Activated effector memory CD4-positive, alpha-beta T cell treated with anti-CD3 and anti-CD28 coated beads, Interleukin-2, amount 50 U/mL, for 16 hours (primary cell): ENCODE measurements around the gene SSR3.
"Not testable (repeated sequence)": the region's sequence is repeated elsewhere in the genome, so short reads cannot be mapped to it uniquely, and the experiment has no call there.

Experiments used
- DNase-seq: peaks from one replicate; pipeline ENCODE4 v3.0.0-alpha.2; 2020

The SSR3 gene

DNA sequence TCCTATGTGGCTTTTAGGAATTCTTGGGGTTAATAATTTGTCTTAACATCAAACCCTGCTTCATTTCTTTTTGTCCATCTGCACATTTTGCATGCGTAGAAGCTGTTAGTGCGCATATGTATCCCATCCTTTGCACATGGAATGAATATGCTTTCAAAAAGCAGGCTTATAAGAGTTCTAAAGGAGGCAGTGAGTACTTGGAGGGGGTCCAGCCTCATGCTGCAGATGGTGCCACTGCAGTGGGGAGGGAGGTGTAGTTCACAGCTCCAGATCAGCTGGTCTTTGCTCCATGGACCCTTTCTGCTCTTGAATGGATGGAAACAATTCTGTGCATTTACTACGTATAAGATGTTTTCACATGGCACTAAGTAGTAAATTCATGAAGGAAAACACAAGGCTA lies 20.7 kb upstream of the SSR3 start:
- no peak for DNase-seq

DNA sequence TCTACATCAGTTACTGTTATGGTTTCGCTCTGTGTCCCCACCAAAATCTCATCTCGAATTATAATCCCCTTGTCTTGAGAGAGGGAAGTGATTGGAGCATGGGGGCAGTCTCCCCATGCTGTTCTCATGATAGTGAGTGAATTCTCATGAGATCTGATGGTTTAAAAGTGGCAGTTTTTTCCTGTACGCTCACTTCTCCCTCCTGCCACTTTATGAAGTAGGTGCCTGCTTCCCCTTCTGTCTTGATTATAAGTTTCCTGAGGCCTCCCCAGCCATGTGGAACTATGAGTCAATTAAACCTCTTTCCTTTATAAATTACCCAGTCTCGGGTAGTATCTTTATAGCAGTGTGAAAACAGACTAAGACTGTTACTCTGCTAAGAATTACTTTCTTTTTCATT lies 15.0 kb upstream of the SSR3 start:
- DNase-seq, result not testable (repeated sequence)

DNA sequence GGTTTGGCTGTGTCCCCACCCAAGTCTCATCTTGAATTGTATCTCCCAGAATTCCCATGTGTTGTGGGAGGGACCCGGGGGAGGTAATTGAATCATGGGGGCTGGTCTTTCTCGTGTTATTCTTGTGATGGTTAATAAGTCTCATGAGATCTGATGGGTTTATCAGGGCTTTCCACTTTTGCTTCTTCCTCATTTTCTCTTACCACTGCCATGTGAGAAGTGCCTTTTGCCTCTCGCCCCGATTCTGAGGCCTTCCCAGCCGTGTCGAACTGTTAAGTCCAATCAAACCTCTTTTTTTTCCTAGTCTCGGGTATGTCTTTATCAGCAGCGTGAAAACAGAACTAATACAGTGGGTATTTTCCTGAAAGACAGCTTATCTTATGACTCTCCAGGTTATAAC lies 14.1 kb upstream of the SSR3 start:
- not testable (repeated sequence) for DNase-seq

DNA sequence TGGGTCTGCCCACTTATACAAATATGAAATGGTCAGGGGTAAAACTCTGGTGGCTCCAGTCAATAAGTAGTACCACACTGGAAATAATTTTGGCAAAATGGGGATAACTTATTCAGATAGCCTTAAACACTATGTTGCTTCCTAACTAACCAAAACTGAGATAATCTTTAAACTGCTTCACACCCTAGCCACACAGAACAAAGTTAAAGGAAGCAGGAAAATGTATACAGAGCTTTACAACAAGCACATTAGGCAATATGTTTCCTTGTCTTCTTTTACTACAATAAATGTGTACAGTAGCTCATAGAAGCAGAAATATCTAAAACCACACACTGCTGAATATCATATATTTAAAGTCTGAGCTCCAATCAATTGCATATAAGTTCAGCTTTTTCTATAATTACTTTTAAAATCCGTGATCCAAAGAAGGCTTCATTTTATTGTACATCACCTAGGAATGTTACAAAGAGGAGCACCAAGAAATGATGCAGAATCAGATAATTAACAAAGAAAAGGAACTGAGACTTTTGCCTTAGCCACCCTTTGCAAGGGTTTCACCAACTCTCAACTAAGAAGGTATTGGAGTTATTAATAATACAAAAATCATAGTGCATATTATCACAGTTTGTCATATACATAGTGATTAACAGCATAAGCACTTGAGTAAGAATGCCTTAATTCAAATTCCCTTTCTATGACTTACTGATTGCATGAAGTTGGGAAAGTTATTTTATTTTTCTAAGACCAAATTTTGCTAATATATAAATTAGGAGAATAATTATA lies 9.2 kb upstream of the SSR3 start:
- DNase-seq, result no peak

DNA sequence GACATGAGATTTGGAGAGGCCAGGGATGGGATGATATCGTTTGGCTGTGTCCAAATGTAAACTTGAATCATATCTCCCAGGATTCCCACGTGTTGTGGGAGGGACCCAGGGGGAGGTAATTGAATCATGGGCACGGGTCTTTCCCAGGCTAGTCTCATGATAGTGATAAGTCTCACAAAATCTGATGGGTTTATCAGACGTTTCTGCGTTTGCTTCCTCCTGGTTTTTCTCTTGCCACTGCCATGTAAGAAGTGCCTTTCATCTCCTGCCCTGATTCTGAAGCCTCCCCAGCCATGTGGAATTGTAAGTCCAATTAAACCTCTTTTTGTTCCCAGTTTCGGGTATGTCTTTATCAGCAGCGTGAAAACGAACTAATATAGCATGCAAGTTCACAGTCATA lies 7.6 kb upstream of the SSR3 start:
- not testable (repeated sequence) for DNase-seq

GRCh38 chr3:156561533-156561932 lies 6.6 kb upstream of the SSR3 start:
- DNase-seq, result no peak

- no peak for DNase-seq
These were observed 4.4 kb upstream of the SSR3 start for GRCh38 chr3:156559321-156559720.

- no peak for DNase-seq
These were observed 3.5 kb upstream of the SSR3 start for GRCh38 chr3:156558389-156558788.

GRCh38 chr3:156554515-156554841 lies 439 bp downstream of the SSR3 start:
- DNase-seq, result no peak

GRCh38 chr3:156553705-156554356 lies 1.1 kb downstream of the SSR3 start:
- no peak for DNase-seq

DNA sequence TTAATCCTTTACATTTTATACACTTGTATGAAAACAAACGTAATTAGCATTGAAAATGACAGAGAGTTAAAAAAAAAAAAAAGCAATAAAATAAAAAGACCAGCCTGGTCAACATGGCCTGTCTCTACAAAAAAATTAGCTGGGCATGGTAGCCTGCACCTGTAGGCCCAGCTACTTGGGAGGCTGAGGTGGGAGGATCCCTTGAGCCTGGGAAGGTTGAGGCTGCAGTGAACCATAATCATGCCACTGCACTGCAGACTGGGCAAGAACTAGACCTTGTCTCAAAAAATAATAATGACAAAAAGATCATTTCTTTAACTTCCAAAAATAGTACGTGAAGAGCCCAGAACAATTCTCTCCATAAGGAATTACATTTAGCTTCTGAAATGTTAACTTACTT lies 1.9 kb downstream of the SSR3 start:
- DNase-seq, result no peak

GRCh38 chr3:156551746-156552145 lies 3.2 kb downstream of the SSR3 start:
- DNase-seq, result no peak

- DNase-seq, result no peak
These were observed 3.7 kb downstream of the SSR3 start for GRCh38 chr3:156551261-156551660.

DNA sequence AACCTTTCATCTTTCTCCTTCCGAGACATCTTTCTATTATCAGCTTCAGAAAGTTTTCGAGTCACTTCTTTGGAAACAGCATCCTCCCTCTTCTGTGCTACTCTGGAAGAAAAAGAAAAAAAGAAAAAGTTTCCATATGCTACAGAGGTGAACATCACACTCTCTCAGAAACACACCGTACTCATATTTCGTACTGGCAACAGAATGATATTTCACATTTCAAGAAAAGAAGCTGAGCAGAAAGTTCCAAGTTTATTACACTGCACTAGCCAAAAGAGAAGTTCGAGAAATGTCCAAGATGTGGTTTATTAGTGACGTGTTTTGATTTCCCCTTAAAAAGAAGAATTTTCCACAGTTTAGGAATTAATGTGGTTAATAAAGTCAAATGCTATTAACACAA lies 6.0 kb downstream of the SSR3 start:
- DNase-seq, result no peak

DNA sequence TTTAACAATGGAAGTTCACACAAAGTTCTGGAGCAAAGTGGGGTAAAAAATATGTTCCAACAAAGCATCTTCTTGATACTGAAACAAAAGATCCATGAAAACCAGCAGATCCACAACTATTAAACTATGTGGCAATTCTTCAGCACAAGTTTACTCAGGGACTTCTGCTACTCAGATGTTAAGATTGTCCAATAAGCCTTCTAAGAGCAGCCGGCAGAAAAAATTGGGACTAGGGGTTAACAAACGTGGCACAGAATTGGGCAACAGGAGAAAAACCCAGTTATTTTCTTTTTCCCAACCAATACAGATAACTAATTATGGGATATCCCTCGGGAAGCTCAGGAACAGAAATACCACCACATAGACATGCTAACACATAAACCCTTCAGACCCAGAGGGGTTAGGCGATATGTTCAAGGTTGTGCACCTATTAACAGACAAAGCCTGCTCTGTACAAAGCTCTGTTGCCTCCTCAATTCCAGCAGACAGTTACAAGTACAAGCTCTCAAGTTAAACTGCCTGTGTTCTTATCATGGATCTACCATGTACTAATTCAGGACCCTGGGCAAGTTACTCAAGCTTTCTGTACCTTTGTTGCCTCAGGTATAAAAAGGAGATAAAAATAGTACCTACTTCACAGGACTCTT lies 6.8 kb downstream of the SSR3 start:
- no peak for DNase-seq

DNA sequence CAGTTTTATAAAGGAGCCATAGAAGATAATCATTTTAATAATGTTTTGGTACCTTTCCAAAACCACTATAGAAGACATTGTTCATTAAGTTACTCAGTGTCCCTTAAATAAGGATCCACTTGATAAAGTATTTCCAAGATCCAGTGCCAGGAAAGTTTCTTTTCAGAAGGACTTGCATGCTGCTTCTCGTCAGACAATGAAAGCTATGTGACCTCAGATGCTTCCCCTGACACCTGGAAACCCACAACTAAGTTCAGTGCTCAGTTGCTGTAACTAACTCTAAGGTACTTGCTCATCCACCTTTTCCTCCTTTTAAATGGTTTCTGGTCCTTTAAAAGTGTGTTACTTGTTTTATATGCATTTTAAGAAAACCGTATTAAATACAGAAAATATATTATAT lies 7.3 kb downstream of the SSR3 start:
- no peak for DNase-seq

DNA sequence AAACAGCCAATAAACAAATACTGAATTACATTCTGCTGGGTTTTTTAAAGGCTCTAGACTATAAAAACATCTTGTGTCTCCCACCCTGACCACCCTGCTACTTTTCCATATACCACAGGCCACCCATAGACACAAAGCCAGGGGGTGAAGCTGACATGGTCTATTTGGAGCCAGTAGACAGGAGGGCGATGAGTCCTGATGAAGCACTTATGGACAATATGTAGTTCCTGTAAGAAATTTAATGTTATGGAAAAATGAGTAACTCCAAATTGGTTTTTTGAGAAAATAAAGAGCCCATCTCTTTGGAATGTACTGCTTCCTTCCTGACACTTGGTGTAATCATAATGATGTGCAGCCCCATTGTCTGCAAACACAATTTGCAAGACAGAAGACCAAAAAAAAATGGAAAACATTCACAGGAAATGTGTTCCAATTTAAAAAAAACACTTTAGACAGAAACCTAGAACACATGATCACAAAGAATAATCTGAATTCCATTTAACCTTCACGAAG lies 11.8 kb downstream of the SSR3 start:
- DNase-seq, result no peak

GRCh38 chr3:156542101-156543042 lies 12.5 kb downstream of the SSR3 start:
- DNase-seq, result no peak

GRCh38 chr3:156539802-156540201 lies 15.1 kb downstream of the SSR3 start:
- DNase-seq, result no peak

DNA sequence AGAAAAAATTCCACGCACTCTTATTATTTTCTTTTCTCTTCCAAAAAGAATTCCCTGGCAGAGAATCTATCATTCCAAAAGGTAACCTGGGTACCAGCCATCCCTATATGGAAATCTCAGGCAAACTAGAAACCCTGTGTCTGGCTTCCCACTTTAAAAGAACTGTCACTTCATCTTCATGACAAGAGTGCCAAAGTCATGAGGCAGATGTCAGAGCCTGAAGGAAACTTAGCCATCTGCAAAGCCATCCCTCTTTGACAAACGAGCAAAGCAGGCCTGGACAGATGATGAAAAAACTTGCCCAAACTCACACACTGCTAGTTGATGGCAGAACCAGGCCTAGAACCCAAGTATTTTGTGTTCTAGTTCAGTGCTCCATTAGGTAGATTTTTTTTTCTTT lies 15.9 kb downstream of the SSR3 start:
- DNase-seq, result no peak

DNA sequence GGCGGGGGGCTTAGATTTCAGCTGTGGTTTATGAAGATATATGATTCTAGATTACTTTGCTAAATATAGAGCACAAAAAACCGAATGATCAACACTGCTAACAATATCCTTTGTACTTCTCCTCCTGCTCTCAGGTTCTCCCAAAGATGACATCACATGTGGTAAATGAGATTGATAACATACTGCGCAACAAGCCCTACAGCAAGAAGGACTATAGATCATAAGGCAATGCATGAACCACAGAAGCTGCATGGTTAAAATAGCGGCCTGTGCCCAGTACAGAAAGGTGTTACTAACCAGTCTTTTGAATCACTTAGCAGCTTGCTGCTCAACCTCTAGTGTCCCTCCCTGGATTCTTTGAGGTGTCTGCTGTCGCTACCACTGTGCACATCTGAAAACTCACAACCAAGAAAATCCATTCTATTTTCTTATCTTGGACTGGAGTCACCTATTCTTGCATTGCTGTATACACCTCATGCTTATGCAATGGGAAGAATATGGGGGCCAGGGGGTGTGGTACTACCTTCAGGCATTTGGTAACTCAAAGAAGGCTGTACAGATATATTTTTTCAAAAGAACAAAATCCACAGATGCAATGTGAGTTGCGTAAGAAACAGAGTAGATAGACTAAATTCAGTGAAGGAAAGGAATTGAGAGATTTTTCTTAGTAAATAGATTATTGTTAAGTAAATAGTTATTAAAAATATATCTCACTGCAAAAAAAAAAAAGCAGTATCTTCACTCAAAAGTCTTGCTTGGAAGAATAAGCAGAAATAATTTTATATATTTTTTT lies 18.2 kb downstream of the SSR3 start:
- no peak for DNase-seq

DNA sequence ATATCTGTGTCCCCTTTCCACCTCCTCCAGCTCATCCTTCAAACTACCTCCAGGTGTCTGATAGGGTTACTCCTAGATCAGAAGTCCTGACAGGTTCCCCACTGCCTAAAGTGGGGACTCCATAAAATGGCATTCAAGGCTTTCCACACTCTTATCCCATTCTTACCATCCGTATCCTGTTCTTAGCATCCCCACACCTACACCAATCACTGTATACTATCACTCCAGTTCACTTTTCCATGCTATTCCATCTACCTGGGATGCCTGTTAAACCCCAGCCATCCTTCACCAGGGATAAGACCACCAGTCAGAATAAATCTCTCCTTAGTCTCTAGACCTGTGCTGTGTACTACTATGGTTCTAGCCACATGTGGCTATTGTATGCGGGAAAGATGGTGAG lies 19.1 kb downstream of the SSR3 start:
- no peak for DNase-seq
